DND-41 (cell line): ENCODE data around the gene TBC1D1.

Experiments
- ATAC-seq: fragments of 200-7000 bp; cut with Tn5 transposase; 3 replicates; pipeline ENCODE4 v1.9.1; 2021; ENCODE audit warnings: low read depth; ENCODE audit not compliant: insufficient read depth
- DNase-seq: peaks from one replicate; pipeline ENCODE4 v3.0.0-alpha.2; 2020
- H2AFZ ChIP-seq: 2 replicates; pipeline ENCODE4 v1.6.0; 2012; ENCODE audit warnings: low read depth, low read length
- H3K27ac ChIP-seq: 2 replicates; pipeline ENCODE4 v1.5.1; 2012; ENCODE audit warnings: low read length, inconsistent platforms
- H3K27me3 ChIP-seq: fragments of 200-600 bp; sonication (generic); 2 replicates; pipeline ENCODE4 v1.6.0; 2012; ENCODE audit warnings: low read length, mild to moderate bottlenecking, inconsistent platforms; ENCODE audit not compliant: insufficient read depth, poor library complexity
- H3K36me3 ChIP-seq: 2 replicates; pipeline ENCODE4 v1.5.1; 2012; ENCODE audit warnings: low read length, inconsistent platforms; ENCODE audit not compliant: insufficient read depth
- H3K4me1 ChIP-seq: 2 replicates; pipeline ENCODE4 v1.5.1; 2012; ENCODE audit warnings: mild to moderate bottlenecking, low read length; ENCODE audit not compliant: insufficient read depth
- H3K4me2 ChIP-seq: 2 replicates; pipeline ENCODE4 v1.6.0; 2012; ENCODE audit warnings: mild to moderate bottlenecking, moderate library complexity, low read length, inconsistent platforms; ENCODE audit not compliant: insufficient read depth
- H3K4me3 ChIP-seq, 2 experiments: fragments of 200-600 bp in 1 of 2; shearing (Covaris generic) in 1 of 2; 2 replicates each; pipeline ENCODE4 v1.5.1; 2012 to 2016; ENCODE audit warnings: inconsistent platforms in 2 of 2, low read length in 2 of 2, mild to moderate bottlenecking in 2 of 2, low read depth in 1 of 2, moderate library complexity in 1 of 2
- H3K79me2 ChIP-seq: 2 replicates; pipeline ENCODE4 v1.6.0; 2012; ENCODE audit warnings: low read length, inconsistent platforms; ENCODE audit not compliant: insufficient read depth
- H3K9ac ChIP-seq: 2 replicates; pipeline ENCODE4 v1.6.0; 2012; ENCODE audit warnings: low read depth, mild to moderate bottlenecking, inconsistent platforms, low read length, moderate library complexity
- H3K9me3 ChIP-seq: 2 replicates; pipeline ENCODE4 v1.5.1; 2012; ENCODE audit warnings: low read length, moderate library complexity, mild to moderate bottlenecking, inconsistent platforms; ENCODE audit not compliant: insufficient read depth, severe bottlenecking
- H4K20me1 ChIP-seq: 2 replicates; pipeline ENCODE4 v1.6.0; 2012; ENCODE audit warnings: low read length; ENCODE audit not compliant: insufficient read depth
- CTCF ChIP-seq: IDR thresholded peaks from 2 replicates; pipeline ENCODE4 v1.5.1; 2012; ENCODE audit warnings: borderline replicate concordance, low read length, moderate library complexity, mild to moderate bottlenecking; ENCODE audit not compliant: poor library complexity, severe bottlenecking; ENCODE audit errors: extremely low read depth
- EZH2 ChIP-seq: IDR thresholded peaks from 3 replicates; pipeline ENCODE4 v1.6.1; 2012; ENCODE audit warnings: borderline replicate concordance, low read depth, mild to moderate bottlenecking, moderate library complexity, low read length, inconsistent platforms; ENCODE audit not compliant: severe bottlenecking

Gene TBC1D1

DNA sequence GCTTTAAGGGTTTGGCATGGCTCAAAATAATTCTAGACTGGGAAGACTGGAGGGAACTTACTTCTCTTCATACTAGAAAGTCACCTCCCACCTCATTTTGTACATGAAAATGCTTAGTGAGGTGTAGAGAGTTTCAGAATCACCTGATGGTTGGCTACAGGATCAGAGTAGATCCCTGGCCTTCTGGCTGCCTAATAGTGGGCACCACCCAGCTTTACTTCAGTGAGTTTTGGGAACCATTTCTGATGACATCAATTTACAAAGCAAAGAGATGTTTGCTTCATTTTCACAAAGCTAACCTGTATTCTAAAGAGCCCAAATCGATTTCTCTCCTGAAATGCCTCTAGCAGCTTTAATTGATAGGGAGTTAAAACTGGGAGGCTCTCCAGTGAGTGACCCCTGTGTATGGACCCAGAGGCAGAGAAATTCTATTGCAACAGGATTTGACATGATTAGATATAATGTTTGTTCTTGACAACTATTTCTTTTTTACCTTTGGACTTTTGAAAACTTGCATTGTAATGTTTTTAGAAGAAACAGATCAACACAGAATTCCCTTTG is 249.8 kb downstream of the TBC1D1 start:
- no peak overlapping the region for H3K4me3 ChIP-seq
- no peak overlapping the region for H3K9ac ChIP-seq
- H3K4me2 ChIP-seq = no peak overlapping the region
- H3K27ac ChIP-seq = no peak overlapping the region
- H3K36me3 ChIP-seq = peaks cover 43% of the 10 kb centered on the region
- H3K27me3 ChIP-seq = no peaks in the 10 kb centered on the region
- DNase-seq (no peak), ATAC-seq (no peak)
- no peaks in the 10 kb centered on the region for H4K20me1 ChIP-seq
- no peaks in the 10 kb centered on the region for H3K9me3 ChIP-seq
- no peaks in the 10 kb centered on the region for H3K4me1 ChIP-seq
- no peak overlapping the region for H2AFZ ChIP-seq
- H3K79me2 ChIP-seq = no peaks in the 10 kb centered on the region
- TF ChIP-seq CTCF (no peak), EZH2 (no peak)

DNA sequence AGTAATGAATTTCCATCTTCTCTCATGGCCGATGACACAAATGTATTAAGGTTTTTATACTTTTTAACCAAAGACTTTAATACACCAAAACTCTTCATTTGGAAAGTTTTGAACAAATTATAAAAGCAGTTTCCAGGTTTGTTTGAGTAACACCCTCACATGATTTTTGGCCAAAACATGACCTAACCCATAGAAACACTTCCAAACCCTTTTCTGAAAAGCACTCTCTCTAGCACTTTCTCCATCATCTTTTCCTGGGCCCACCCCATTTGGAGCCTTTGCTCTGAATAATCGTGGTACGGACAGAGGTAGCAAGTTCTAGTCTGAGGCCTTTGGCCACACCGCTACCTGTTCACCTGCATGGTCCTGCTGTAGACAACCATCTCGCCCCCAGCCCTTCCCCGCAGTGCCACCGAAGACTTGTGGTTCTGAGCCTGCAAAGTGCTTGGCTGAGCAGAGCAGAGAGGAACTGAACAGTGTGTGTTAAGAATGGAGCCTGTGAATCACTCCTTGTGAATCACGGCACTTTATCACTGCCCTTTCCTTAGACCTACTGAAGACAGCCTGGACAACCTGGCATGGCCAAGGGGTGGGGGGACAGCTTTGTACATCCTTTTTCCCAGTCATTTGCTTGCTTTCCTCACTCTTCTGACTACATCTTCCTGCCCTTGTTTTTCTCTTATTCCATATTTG is 251.1 kb downstream of the TBC1D1 start:
- Histone ChIP-seq H3K9me3 (no peaks in the 10 kb centered on the region), H3K36me3 (peaks cover 33% of the 10 kb centered on the region), H3K27me3 (no peaks in the 10 kb centered on the region), H3K4me3 (no peak overlapping the region), H3K4me1 (no peaks in the 10 kb centered on the region), H3K27ac (no peak overlapping the region), H2AFZ (no peak overlapping the region), H3K9ac (no peak overlapping the region), H3K79me2 (no peaks in the 10 kb centered on the region), H4K20me1 (no peaks in the 10 kb centered on the region), H3K4me2 (no peak overlapping the region)
- ATAC-seq (no peak), DNase-seq (no peak)
- TF ChIP-seq CTCF (no peak), EZH2 (no peak)

DNA sequence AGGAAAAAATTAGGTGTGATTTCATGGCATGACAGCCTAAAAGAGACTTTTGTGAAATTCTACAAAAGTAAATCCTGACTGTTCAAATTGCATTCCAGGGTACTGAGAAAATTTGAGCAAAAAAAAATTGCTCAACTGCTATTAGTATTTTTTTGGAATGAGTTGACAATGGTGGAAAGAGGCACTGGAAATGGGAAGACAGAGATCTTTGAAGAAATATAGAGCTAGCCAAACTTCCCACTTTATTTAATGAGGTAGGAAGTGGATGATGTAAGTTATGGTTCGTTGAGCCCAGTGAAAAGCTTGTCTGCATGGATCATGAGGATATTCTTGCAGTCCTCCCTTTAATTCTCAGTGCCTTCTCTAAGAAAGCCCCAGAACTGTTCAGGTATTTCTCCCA is 253.1 kb downstream of the TBC1D1 start:
- H3K36me3 ChIP-seq = peaks cover 14% of the 10 kb centered on the region
- H3K27me3 ChIP-seq = no peaks in the 10 kb centered on the region
- ATAC-seq = no peak
- H3K4me3 ChIP-seq = no peak overlapping the region
- no peak overlapping the region for H3K27ac ChIP-seq
- no peaks in the 10 kb centered on the region for H3K9me3 ChIP-seq
- no peaks in the 10 kb centered on the region for H3K4me1 ChIP-seq
- H2AFZ ChIP-seq = no peak overlapping the region
- no peak for DNase-seq
- H3K4me2 ChIP-seq = no peak overlapping the region
- no peaks in the 10 kb centered on the region for H3K79me2 ChIP-seq
- no peaks in the 10 kb centered on the region for H4K20me1 ChIP-seq
- TF ChIP-seq CTCF (no peak), EZH2 (no peak)
- no peak overlapping the region for H3K9ac ChIP-seq
